Measurements from ENCODE around the gene HAGHL. TPM values are rescaled to one million over a fixed set of nuclear protein-coding genes. Genes with fewer than 3 reads are reported as not detected.

Gene HAGHL
- total RNA-seq, 1 donor from 2014 or later: 33.2 TPM

DNA sequence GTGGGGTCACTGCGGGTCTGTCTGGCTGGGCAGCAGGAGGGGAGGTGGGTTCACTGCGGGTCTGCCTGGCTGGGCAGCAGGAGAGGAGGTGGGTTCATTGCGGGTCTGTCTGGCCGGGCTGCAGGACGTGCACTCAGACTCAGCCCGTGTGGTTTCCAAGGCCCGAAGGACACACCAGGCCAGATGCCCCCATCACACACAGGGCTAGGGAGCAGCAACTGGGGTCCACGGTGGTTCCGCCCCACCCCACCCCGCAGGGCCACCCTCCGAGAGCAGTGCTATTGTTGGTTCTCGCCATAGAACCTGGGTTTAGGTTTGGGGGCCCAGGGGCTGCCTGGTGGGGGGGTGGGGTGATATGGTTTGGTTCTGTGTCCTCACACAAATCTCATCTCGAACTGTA, 19.7 kb downstream of the HAGHL start:
- no peak for DNase-seq (ENCODE audit: low read depth)
- Histone ChIP-seq H3K36me3 (ENCODE audit: control insufficient read depth, insufficient read depth, low read length) (no peaks in the 10 kb centered on the region), H3K4me3 (ENCODE audit: low read depth, low read length) (no peak overlapping the region), H3K27me3 (ENCODE audit: control insufficient read depth, insufficient read depth, low read length) (peaks cover 1% of the 10 kb centered on the region)
- TF ChIP-seq, protein P1, sequence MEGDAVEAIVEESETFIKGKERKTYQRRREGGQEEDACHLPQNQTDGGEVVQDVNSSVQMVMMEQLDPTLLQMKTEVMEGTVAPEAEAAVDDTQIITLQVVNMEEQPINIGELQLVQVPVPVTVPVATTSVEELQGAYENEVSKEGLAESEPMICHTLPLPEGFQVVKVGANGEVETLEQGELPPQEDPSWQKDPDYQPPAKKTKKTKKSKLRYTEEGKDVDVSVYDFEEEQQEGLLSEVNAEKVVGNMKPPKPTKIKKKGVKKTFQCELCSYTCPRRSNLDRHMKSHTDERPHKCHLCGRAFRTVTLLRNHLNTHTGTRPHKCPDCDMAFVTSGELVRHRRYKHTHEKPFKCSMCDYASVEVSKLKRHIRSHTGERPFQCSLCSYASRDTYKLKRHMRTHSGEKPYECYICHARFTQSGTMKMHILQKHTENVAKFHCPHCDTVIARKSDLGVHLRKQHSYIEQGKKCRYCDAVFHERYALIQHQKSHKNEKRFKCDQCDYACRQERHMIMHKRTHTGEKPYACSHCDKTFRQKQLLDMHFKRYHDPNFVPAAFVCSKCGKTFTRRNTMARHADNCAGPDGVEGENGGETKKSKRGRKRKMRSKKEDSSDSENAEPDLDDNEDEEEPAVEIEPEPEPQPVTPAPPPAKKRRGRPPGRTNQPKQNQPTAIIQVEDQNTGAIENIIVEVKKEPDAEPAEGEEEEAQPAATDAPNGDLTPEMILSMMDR (IDR thresholded peaks at IDR 0.05; ENCODE audit: insufficient read depth, low read length, severe bottlenecking): no peak
- no peak for FAIRE-seq

DNA sequence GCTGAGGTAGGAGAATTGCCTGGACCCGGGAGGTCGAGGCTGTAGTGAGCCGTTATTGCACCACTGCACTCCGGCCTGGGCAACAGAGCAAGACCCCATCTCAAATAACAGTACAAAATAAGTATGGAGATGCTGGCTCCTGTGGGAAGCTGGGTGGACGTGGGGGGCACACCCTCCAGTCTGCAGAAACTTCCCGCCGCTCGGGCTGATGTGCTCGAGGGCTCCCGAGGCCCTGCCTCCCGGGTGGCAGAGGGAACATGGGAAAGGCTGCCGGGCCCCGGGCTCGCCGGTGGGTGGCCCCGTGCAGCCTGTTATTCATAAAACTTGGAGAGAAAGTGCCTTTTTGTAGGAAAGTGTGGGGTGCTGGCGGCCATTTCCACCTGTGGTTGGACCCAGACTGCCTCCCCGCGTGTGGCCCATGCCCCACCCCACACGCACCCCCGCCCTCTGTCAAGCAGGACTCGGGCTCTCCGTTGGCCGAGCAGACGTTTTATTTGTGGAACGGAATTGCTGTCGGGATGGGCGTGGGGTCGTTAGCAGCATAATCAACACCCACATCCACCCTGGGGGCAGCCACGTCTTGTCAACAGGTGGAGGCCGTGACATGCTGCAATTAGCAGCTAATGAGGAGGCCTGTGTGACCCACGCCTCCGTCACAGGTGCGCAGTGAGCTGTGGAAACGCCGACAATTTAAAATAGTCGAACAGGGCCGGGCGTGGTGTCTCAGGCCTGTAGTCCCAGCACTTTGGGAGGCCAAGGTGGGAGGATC, 21.3 kb downstream of the HAGHL start:
- Histone ChIP-seq H3K36me3 (ENCODE audit: control insufficient read depth, insufficient read depth, low read length) (no peaks in the 10 kb centered on the region), H3K27me3 (ENCODE audit: control insufficient read depth, insufficient read depth, low read length) (peaks cover 4% of the 10 kb centered on the region), H3K4me3 (ENCODE audit: low read depth, low read length) (no peak overlapping the region)
- FAIRE-seq (no peak), DNase-seq (ENCODE audit: low read depth) (no peak)
- TF ChIP-seq, protein P1 (IDR thresholded peaks at IDR 0.05; ENCODE audit: insufficient read depth, low read length, severe bottlenecking): no peak

DNA sequence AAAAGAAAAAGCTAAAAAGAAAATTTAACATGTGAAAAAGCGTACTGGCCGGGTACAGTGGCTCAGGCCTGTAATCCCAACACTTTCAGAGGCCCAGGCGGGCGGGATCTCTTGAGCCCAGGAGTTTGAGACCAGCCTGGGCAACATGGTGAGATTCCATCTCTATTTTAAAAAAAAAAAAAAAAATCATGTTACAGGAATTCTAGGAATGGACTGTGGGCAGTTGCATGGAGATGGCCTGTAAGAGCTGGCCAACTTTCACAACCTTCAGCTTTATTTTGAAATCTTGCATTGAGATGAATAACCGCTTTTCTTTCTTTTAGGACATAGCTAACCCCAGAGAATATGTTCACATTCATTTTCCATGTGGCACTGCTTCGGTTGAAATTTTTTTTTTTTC, 22.1 kb downstream of the HAGHL start:
- Histone ChIP-seq H3K36me3 (ENCODE audit: control insufficient read depth, insufficient read depth, low read length) (no peaks in the 10 kb centered on the region), H3K27me3 (ENCODE audit: control insufficient read depth, insufficient read depth, low read length) (peaks cover 4% of the 10 kb centered on the region), H3K4me3 (ENCODE audit: low read depth, low read length) (no peak overlapping the region)
- DNase-seq (ENCODE audit: low read depth) (no peak), FAIRE-seq (no peak)
- TF ChIP-seq, protein P1 (IDR thresholded peaks at IDR 0.05; ENCODE audit: insufficient read depth, low read length, severe bottlenecking): no peak

DNA sequence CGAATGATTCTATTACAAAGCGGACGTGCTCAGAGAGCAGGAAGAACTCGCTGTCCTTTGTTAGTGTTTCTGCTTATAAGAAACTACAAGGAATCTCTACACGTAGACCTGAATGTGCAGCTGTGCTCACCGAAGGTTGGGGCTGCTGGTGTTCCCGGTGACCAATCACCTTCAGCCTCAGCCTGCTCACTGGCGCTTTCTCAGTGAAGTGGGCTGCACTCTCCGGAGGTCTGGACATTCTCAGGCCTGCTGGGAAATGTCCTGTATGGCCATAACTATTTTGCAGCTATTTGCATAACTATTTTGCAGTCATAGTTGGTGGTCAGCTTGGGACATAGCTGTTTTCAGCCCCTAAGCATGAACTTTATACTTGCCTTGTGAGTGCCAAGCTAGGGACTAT, 23.6 kb downstream of the HAGHL start:
- Histone ChIP-seq H3K4me3 (ENCODE audit: low read depth, low read length) (no peak overlapping the region), H3K27me3 (ENCODE audit: control insufficient read depth, insufficient read depth, low read length) (peaks cover 4% of the 10 kb centered on the region), H3K36me3 (ENCODE audit: control insufficient read depth, insufficient read depth, low read length) (no peaks in the 10 kb centered on the region)
- DNase-seq (ENCODE audit: low read depth) (no peak), FAIRE-seq (peak; percentile 60)
- TF ChIP-seq, protein P1 (IDR thresholded peaks at IDR 0.05; ENCODE audit: insufficient read depth, low read length, severe bottlenecking): no peak

DNA sequence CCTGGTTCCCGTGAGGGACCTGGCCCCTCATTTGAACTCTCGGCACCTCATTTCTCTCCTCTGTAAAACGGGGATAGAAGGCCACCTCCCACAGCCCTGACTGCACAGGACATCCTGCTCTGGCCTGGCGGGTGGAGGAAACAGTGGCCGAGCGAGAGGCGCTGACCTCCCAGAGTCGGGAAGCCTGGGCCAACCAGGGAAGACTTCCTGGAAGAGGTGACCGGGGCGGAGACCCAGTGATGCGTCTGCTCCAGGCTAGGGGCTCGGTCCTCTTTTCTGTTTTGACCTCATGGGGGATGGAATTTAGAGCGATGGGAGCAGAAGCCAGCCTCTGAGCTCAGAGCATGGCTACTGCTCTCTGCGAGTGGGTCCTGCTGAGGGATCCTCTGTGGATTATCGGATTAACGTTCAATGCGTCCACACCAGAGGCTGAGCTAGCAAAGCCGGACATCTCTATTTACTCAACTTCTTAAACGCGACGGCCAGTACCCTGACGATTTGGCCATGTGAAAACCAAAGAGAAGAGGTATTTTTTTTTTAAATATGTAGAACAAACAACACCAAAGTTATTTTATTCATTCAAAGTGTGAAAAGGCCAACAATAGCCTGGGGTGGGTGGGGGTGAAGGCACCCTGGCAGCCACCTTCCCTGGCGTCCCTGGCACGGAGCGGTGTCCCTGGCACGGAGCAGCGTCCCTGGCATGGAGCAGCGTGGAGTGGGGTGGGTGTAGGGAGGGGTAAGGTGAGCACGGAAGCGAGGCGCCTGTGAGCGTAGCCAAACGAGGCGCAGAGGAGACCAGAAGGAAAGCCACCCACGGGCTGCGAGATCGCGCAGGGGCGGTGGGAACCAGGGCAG, 24.5 kb downstream of the HAGHL start:
- no peak for FAIRE-seq
- Histone ChIP-seq H3K27me3 (ENCODE audit: control insufficient read depth, insufficient read depth, low read length) (peaks cover 4% of the 10 kb centered on the region), H3K4me3 (ENCODE audit: low read depth, low read length) (no peak overlapping the region), H3K36me3 (ENCODE audit: control insufficient read depth, insufficient read depth, low read length) (no peaks in the 10 kb centered on the region)
- TF ChIP-seq, protein P1 (IDR thresholded peaks at IDR 0.05; ENCODE audit: insufficient read depth, low read length, severe bottlenecking): no peak
- no peak for DNase-seq (ENCODE audit: low read depth)
